Erythroblast (primary cell): Measurements from ENCODE around the gene ASB12.

Experiments
- GATA1 ChIP-seq: IDR thresholded peaks from 2 replicates; pipeline ENCODE4 v1.6.1; 2011; ENCODE audit warnings: low read depth, mild to moderate bottlenecking, control low read depth, low read length, moderate library complexity
- POLR2A ChIP-seq: IDR thresholded peaks from 2 replicates; pipeline ENCODE4 v1.6.1; 2011; ENCODE audit warnings: mild to moderate bottlenecking, low read length

GRCh38 chrX:64182208-64182607, 48.2 kb downstream of the ASB12 start:
- TF ChIP-seq POLR2A (no peak), GATA1 (no peak)
